ENCODE data around the gene PAWR.
"Not testable (repeated sequence)": the region's sequence is repeated elsewhere in the genome, so short reads cannot be mapped to it uniquely, and the experiment has no call there.

Gene PAWR

DNA sequence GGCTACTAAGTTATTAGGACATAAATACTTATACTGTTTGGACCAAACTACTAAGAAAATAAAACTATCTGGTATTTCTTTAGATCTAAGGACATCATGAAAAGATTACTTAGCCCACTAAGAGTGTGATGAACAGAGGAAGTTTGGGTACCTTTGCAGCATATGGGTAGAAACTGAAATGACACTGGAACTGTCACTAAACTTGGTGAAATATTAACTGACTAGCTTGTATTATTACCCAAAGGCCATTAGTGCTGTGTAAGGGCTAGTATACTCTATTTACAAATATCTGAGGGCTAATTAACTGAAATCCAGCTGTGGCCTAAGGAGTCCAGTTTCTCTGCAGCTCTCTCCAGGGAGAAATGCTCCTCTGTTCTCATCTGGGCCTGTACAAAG lies 45.5 kb downstream of the PAWR start:
- no peak for DNase-seq

- no peak for DNase-seq
Observed at GRCh38 chr12:79644274-79645234, 46.2 kb downstream of the PAWR start.

DNA sequence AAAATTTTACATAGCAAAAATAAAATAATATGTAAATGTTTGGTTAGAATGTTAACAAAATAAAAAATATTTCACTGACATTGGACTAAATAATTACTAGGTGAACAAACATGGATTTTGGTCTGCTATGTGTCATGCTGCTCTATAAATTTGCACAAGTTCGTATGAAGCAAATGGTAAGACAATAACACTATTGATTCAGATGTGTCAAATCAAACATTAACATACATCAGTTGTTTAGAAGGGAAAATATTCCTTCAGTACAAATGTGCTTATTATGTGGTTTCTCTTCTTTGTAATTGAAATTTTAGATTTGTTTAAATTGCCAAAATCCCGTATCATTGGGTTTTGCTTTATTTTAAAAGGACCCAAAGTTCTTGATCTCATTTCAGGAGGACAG lies 46.9 kb downstream of the PAWR start:
- no peak for DNase-seq

GRCh38 chr12:79638490-79638889 lies 52.3 kb downstream of the PAWR start:
- DNase-seq, result no peak

GRCh38 chr12:79637093-79637492 lies 53.7 kb downstream of the PAWR start:
- DNase-seq, result no peak

GRCh38 chr12:79635676-79636075 lies 55.1 kb downstream of the PAWR start:
- peak; percentile 35 for DNase-seq

- DNase-seq, result peak; percentile 82
Observed at GRCh38 chr12:79634957-79635471, 55.8 kb downstream of the PAWR start.

- no peak for DNase-seq
Observed at GRCh38 chr12:79629561-79629960, 61.2 kb downstream of the PAWR start.

DNA sequence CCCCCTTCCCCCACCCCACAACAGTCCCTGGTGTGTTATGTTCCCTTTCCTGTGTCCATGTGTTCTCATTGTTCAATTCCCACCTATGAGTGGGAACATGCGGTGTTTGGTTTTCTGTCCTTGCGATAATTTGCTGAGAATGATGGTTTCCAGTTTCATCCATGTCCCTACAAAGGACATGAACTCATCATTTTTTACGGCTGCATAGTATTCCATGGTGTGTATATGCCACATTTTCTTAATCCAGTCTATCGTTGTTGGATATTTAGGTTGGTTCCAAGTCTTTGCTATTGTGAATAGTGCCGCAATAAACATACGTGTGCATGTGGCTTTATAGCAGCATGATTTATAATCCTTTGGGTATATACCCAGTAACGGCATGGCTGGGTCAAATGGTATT lies 64.0 kb downstream of the PAWR start:
- not testable (repeated sequence) for DNase-seq

DNA sequence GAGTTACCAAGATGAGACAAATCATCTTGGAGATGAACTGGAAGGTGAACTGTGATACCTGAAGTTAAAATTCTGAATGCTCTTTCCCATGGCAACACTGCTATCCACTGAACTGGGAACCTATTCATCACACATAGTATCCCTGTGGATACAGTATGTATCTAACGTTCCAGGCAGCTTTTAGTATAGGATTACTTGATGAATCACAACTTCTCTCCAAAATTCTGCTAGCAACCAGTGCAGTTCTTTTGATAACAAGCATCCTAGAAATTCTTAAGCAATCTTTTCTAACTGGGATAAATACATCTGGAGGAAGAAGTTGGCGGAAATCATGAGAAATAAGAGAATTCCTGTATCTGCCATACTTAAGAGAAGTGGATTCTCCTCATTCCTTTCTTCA lies 66.4 kb downstream of the PAWR start:
- DNase-seq, result peak; percentile 58

DNA sequence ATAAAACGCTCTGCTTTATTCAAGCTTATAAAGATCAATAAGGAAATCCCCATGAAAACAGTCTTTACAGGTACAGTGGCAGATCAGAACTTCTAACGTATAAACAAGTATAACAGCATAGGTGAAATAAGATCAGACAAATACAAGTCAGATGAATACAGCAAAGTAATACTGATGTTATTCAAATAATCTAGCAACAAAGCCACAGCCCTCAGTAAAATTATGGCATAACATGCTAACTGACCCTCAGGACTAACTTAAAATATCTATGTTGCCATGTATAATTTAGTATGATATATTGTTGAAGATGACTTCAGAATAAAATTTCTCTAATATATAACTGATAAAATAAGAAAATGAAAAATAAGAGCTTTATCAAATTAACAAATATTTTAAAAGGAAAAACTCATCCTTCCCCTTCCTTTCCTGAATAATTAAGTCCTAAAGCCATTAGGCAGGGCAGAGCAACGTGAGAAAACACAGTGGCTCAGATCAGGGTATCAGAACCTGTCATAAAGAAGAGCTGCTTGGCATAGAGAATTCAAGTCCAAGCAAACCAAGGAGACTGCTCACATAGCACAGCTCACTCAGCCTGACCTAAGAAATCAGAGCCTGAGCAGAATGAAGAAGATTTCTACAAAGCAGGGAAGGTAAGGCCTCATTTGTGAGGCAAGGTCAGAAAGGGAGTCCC lies 70.7 kb downstream of the PAWR start:
- no peak for DNase-seq

- peak; percentile 75 for DNase-seq
Observed at GRCh38 chr12:79618848-79619404, 71.8 kb downstream of the PAWR start.

DNA sequence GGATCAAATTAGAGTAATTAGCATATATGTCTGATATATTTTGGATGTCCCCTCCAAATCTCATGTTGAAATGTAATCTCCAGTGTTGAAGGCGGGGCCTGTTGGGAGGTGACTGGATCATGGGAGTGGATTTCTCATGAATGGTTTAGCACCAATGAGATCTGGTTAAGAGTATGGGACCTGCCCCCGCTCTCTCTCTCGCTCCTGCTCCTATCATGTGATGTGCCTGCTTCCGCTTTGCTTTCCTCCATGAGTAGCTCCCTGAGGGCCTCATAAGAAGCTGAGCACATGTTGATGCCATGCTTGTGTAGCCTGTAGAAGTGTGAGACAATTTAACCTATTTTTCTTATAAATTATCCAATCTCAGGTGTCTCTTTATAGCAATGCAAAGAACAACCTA lies 73.1 kb downstream of the PAWR start:
- DNase-seq, result no peak

DNA sequence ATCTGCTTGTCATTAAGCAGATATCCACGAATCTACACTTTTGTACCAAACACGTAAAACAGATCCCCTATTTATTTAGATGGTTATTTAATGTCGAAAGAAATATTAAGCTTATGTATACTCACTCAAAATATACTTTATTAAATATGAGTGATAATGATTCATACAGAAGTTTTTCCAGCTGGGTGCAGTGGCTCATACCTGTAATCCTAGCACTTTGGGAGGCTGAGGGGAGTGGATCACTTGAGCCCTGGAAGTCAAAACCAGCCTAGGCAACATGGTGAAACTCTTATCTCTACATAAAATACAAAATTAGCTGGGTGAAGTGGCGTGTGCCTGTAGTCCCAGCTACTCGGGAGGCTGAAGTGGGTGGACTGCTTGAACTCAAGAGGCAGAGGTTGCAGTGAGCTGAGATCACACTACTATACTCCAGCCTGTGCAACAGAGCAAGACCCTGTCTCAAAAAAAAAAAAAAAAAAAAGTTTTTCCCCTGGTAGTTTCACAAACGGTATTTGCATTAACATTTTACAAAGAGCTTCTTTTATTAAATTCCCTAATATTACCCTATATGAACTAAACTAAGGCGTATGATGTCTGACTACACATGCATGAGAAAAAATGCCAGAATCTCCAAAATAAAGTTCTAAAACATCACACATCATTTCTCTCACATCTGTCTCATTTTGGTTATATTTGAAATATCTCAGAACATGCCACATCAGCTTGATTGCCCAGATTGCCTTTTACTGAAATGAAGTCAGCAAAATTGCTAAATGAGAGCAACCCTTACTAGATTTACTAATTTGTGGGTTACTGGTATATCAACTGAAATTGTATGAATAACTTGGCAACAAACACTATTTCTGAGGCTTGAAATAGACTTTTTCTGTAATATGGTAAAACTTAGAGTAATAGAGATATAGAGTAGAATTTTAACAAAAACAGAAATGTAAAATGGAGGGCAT lies 74.9 kb downstream of the PAWR start:
- DNase-seq, result peak; percentile 20

DNA sequence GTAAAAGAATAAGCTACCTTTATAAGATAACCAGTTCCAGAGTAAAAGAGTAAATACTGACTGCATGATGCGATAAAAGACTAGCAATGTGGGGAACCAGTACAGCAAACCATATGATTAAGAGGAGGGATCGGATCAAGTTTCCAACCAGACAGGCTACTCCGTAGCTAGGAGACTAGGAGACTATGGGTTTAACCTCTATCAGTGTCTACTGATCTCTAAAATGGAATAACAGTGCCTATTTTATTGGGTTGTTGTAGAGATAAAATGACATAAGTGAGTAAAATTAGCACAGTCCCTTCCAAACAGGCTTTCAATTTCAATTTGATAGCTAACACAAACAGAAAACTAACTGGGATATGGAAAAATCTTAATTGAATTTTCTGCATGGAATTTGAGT lies 76.0 kb downstream of the PAWR start:
- peak; percentile 33 for DNase-seq

- DNase-seq, result no peak
Observed at GRCh38 chr12:79601908-79602307, 88.9 kb downstream of the PAWR start.

DNA sequence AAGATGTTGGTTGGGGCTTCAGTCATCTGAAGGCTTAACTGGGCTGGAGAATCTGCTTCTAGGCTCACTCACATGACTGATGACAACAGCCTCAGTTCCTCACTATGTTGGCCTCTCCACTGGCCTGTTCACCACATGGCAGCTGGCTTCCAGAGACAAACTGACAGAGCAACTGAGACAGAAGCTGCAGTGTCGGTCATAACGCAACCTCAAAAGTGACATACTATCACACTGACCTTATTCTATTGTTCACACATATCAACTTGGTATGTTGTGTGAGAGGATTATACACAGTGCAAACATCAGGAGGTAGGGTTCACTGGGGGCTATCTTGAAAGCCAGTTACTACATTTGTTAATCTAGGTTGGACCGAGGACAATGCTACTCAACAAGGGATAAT lies 92.9 kb downstream of the PAWR start:
- DNase-seq, result peak; percentile 18

DNA sequence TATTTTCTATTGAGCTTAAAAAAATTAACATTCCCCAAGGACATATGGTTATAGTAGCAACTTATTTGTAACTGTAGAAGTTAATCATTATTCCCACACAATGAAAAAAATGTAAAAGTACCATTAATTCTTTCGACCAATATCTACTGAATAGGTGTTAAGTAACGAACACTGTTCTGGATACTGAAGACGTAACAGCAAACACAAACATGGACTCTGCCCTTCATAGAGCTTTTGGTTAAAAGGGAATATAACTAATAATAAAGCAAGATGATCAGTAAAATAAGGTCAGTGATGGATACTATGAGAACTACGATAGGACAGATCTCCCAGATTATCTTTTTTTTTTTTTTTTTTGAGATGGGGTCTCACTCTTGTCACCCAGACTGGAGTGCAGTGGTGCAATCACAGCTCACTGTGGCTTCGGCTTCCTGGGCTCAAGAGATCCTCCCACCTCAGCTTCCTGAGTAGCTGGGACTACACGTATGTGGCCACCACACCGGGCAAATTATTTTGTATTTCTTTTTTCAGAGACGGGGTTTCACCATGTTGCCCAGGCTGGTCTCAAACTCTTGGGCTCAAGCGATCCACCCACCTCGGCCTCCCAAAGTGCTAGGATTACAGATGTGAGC lies 93.9 kb downstream of the PAWR start:
- no peak for DNase-seq

DNA sequence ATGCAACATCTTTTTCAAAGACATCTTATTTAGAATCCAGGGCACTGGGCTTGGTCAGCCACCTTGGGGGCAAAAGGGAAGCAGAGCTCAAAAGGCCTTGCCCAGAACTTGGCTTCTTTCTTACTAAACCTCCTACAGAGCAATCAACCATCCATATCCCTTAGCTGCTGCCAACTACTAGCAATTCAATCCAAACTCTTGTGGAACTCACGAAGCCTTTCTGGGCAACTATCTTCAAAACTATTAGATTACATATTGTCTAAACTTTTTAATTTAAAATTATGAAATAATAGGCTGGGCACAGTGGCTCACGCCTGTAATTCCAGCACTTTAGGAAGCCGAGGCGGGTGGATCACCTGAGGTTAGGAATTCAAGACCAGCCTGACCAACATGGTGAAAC lies 95.5 kb downstream of the PAWR start:
- DNase-seq, result no peak

DNA sequence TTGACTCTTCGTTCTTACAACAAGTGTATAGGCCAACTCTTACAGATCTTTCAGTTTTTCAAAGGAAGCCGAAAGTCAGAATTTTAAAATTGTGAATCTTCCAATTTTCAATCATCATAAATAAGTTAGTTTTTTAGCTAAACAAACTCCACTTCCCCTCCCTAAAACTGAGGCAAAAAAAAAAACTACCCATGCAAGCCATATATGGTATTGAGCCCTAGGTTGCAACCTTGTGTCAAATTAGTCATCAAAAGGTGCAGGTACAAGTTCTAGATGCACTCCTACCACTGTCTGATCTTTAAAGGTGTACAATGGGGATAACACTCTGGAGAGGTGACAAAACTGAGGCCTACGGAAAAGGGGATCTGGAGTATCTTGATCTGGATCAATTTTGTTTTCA lies 97.9 kb downstream of the PAWR start:
- no peak for DNase-seq

- no peak for DNase-seq
Observed at GRCh38 chr12:79591988-79592387, 98.8 kb downstream of the PAWR start.

DNA sequence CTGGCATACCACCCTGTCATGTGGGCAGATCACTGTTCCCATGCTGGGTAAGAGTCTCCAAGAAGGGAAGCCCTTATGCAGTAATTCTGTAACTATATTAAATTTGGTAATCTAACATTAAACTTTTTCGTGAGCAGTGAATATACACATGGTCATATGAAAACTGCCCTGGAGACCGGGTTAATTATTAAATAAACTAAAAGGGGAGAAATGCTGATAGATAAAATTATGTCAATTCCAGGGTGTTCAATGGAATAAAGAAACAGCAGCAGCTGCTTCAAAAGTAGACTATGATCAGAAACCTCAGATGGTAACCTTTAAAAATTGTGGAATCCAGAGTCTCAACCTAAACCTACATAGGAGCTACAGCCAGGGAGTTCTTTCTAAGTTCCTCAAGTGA lies 100.0 kb downstream of the PAWR start:
- DNase-seq, result no peak

All from fibroblast of skin of abdomen (primary cell).